DND-41 (cell line): ENCODE measurements around the gene GNL2.
"Not testable (repeated sequence)": the region's sequence is repeated elsewhere in the genome, so short reads cannot be mapped to it uniquely, and the experiment has no call there.

Experiments
- ATAC-seq: fragments of 200-7000 bp; cut with Tn5 transposase; 3 replicates; pipeline ENCODE4 v1.9.1; 2021; ENCODE audit warnings: low read depth; ENCODE audit not compliant: insufficient read depth
- DNase-seq: peaks from one replicate; pipeline ENCODE4 v3.0.0-alpha.2; 2020
- H2AFZ ChIP-seq: 2 replicates; pipeline ENCODE4 v1.6.0; 2012; ENCODE audit warnings: low read depth, low read length
- H3K27ac ChIP-seq: 2 replicates; pipeline ENCODE4 v1.5.1; 2012; ENCODE audit warnings: low read length, inconsistent platforms
- H3K27me3 ChIP-seq: fragments of 200-600 bp; sonication (generic); 2 replicates; pipeline ENCODE4 v1.6.0; 2012; ENCODE audit warnings: low read length, mild to moderate bottlenecking, inconsistent platforms; ENCODE audit not compliant: insufficient read depth, poor library complexity
- H3K36me3 ChIP-seq: 2 replicates; pipeline ENCODE4 v1.5.1; 2012; ENCODE audit warnings: low read length, inconsistent platforms; ENCODE audit not compliant: insufficient read depth
- H3K4me1 ChIP-seq: 2 replicates; pipeline ENCODE4 v1.5.1; 2012; ENCODE audit warnings: mild to moderate bottlenecking, low read length; ENCODE audit not compliant: insufficient read depth
- H3K4me2 ChIP-seq: 2 replicates; pipeline ENCODE4 v1.6.0; 2012; ENCODE audit warnings: mild to moderate bottlenecking, moderate library complexity, low read length, inconsistent platforms; ENCODE audit not compliant: insufficient read depth
- H3K4me3 ChIP-seq, 2 experiments: fragments of 200-600 bp in 1 of 2; shearing (Covaris generic) in 1 of 2; 2 replicates each; pipeline ENCODE4 v1.5.1; 2012 to 2016; ENCODE audit warnings: inconsistent platforms in 2 of 2, low read length in 2 of 2, mild to moderate bottlenecking in 2 of 2, low read depth in 1 of 2, moderate library complexity in 1 of 2
- H3K79me2 ChIP-seq: 2 replicates; pipeline ENCODE4 v1.6.0; 2012; ENCODE audit warnings: low read length, inconsistent platforms; ENCODE audit not compliant: insufficient read depth
- H3K9ac ChIP-seq: 2 replicates; pipeline ENCODE4 v1.6.0; 2012; ENCODE audit warnings: low read depth, mild to moderate bottlenecking, inconsistent platforms, low read length, moderate library complexity
- H3K9me3 ChIP-seq: 2 replicates; pipeline ENCODE4 v1.5.1; 2012; ENCODE audit warnings: low read length, moderate library complexity, mild to moderate bottlenecking, inconsistent platforms; ENCODE audit not compliant: insufficient read depth, severe bottlenecking
- H4K20me1 ChIP-seq: 2 replicates; pipeline ENCODE4 v1.6.0; 2012; ENCODE audit warnings: low read length; ENCODE audit not compliant: insufficient read depth
- EZH2 ChIP-seq: IDR thresholded peaks from 3 replicates; pipeline ENCODE4 v1.6.1; 2012; ENCODE audit warnings: borderline replicate concordance, low read depth, mild to moderate bottlenecking, moderate library complexity, low read length, inconsistent platforms; ENCODE audit not compliant: severe bottlenecking
- TF ChIP-seq, protein P1 (sequence below): IDR thresholded peaks from 2 replicates; pipeline ENCODE4 v1.5.1; 2012; ENCODE audit warnings: borderline replicate concordance, low read length, moderate library complexity, mild to moderate bottlenecking; ENCODE audit not compliant: poor library complexity, severe bottlenecking; ENCODE audit errors: extremely low read depth

The GNL2 gene

GRCh38 chr1:37545019-37545418 lies 50.7 kb downstream of the GNL2 start:
- H3K27ac ChIP-seq = no peak overlapping the region
- H3K9me3 ChIP-seq = no peaks in the 10 kb centered on the region
- no peaks in the 10 kb centered on the region for H3K27me3 ChIP-seq
- H4K20me1 ChIP-seq = peaks cover 3% of the 10 kb centered on the region; the same call in 1 of the 2 replicates
- H3K4me1 ChIP-seq = no peaks in the 10 kb centered on the region
- H3K79me2 ChIP-seq = peaks cover 10% of the 10 kb centered on the region
- no peak for ATAC-seq
- no peak overlapping the region for H3K4me3 ChIP-seq
- H3K9ac ChIP-seq = no peak overlapping the region
- no peak overlapping the region for H2AFZ ChIP-seq
- TF ChIP-seq, protein P1, sequence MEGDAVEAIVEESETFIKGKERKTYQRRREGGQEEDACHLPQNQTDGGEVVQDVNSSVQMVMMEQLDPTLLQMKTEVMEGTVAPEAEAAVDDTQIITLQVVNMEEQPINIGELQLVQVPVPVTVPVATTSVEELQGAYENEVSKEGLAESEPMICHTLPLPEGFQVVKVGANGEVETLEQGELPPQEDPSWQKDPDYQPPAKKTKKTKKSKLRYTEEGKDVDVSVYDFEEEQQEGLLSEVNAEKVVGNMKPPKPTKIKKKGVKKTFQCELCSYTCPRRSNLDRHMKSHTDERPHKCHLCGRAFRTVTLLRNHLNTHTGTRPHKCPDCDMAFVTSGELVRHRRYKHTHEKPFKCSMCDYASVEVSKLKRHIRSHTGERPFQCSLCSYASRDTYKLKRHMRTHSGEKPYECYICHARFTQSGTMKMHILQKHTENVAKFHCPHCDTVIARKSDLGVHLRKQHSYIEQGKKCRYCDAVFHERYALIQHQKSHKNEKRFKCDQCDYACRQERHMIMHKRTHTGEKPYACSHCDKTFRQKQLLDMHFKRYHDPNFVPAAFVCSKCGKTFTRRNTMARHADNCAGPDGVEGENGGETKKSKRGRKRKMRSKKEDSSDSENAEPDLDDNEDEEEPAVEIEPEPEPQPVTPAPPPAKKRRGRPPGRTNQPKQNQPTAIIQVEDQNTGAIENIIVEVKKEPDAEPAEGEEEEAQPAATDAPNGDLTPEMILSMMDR = no peak
- no peak for TF ChIP-seq EZH2
- no peak for DNase-seq
- no peak overlapping the region for H3K4me2 ChIP-seq
- peaks cover 69% of the 10 kb centered on the region for H3K36me3 ChIP-seq

DNA sequence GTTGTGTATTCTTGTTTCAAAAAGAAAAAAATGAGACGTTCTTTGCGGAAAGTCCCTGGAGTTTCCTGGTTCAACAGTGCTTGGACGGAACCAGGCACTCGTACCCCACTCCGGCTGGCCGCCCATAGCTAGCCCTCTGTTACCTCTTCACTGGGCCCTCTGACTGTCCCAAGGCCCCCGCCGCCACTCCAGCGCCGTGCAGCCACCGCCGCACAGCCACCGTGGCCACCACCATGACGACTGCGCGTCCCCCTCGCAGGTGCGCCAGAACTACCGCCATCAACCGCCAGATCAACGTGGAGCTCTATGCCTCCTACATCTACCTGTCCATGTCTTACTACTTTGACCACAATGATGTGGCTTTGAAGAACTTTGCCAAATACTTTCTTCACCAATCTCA lies 51.2 kb downstream of the GNL2 start:
- Histone ChIP-seq H3K4me2 (no peak overlapping the region), H3K4me3 (no peak overlapping the region), H4K20me1 (peaks cover 3% of the 10 kb centered on the region; the same call in 1 of the 2 replicates), H3K79me2 (peaks cover 8% of the 10 kb centered on the region), H3K36me3 (peaks cover 70% of the 10 kb centered on the region), H3K27ac (no peak overlapping the region), H3K27me3 (no peaks in the 10 kb centered on the region), H3K9ac (no peak overlapping the region), H3K4me1 (no peaks in the 10 kb centered on the region), H3K9me3 (no peaks in the 10 kb centered on the region), H2AFZ (no peak overlapping the region)
- ATAC-seq (no peak), DNase-seq (no peak)
- TF ChIP-seq, protein P1 = no peak
- TF ChIP-seq EZH2 = no peak

GRCh38 chr1:37540036-37540785 lies 55.5 kb downstream of the GNL2 start:
- H2AFZ ChIP-seq = no peak overlapping the region
- no peak for ATAC-seq
- H3K9me3 ChIP-seq = no peaks in the 10 kb centered on the region
- TF ChIP-seq EZH2 = no peak
- no peaks in the 10 kb centered on the region for H3K27me3 ChIP-seq
- DNase-seq = no peak
- 0 out of 2 replicates have a peak, but pooled peaks cover 4% of the 10 kb centered on the region for H3K79me2 ChIP-seq
- no peak overlapping the region for H3K27ac ChIP-seq
- no peak overlapping the region for H3K4me2 ChIP-seq
- no peaks in the 10 kb centered on the region for H3K4me1 ChIP-seq
- no peak overlapping the region for H3K4me3 ChIP-seq
- peaks cover 71% of the 10 kb centered on the region for H3K36me3 ChIP-seq
- no peak overlapping the region for H3K9ac ChIP-seq
- H4K20me1 ChIP-seq = 0 out of 2 replicates have a peak, but pooled peaks cover 3% of the 10 kb centered on the region

DNA sequence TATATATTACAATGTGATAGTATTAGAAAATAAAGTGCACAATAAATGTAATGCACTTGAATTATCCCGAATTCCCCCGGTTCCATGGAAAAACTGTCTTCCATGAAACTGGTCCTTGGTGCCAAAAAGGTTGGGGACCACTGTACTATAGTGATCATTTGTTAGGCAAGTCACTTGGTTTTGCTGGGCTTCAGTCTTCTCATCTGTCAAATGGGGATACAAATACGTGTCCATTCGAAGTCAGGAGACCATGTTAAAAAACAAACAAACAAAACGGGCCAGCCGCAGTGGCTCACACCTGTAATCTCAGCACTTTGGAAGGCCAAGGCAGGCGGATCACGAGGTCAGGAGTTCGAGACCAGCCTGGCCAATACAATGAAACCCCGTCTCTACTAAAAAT lies 56.6 kb downstream of the GNL2 start:
- not testable (repeated sequence) for DNase-seq, H3K4me3 ChIP-seq, H3K9me3 ChIP-seq, H2AFZ ChIP-seq, H3K27ac ChIP-seq, H4K20me1 ChIP-seq, H3K79me2 ChIP-seq, H3K4me2 ChIP-seq, H3K4me1 ChIP-seq, ATAC-seq, H3K9ac ChIP-seq, H3K27me3 ChIP-seq
- H3K36me3 ChIP-seq = peaks cover 61% of the 10 kb centered on the region
